ENCODE data around the gene HOXB1. TPM values are rescaled to one million over a fixed set of nuclear protein-coding genes. Genes with fewer than 3 reads are reported as not detected.
"Not testable (repeated sequence)": the region's sequence is repeated elsewhere in the genome, so short reads cannot be mapped to it uniquely, and the experiment has no call there.

Gene HOXB1
- total RNA-seq, 4 donors from 2014 or later = not detected

GRCh38 chr17:48484256-48484655 lies 46.6 kb downstream of the HOXB1 start:
- no peak for ATAC-seq
- H3K36me3 ChIP-seq = no peaks in the 10 kb centered on the region
- H3K4me3 ChIP-seq = no peak overlapping the region
- 73 to 83% methylated on average over 2 to 3 of the region's 3 CpGs for WGBS, 2 donors (ENCODE audit: low coverage in 1 of 2)
- no peaks in the 10 kb centered on the region for H3K27me3 ChIP-seq
- H3K4me1 ChIP-seq = no peaks in the 10 kb centered on the region
- no peaks in the 10 kb centered on the region for H3K9me3 ChIP-seq
- TF ChIP-seq CTCF (IDR thresholded peaks at IDR 0.05) (no peak), POLR2A (IDR thresholded peaks at IDR 0.05) (no peak), EP300 (IDR thresholded peaks at IDR 0.05) (no peak), POLR2AphosphoS5 (IDR thresholded peaks at IDR 0.05) (no peak)
- H3K27ac ChIP-seq = no peak overlapping the region

GRCh38 chr17:48483471-48484131 lies 47.2 kb downstream of the HOXB1 start:
- Histone ChIP-seq H3K27ac (no peak overlapping the region), H3K27me3 (no peaks in the 10 kb centered on the region), H3K9me3 (no peaks in the 10 kb centered on the region), H3K4me1 (no peaks in the 10 kb centered on the region), H3K4me3 (no peak overlapping the region), H3K36me3 (no peaks in the 10 kb centered on the region)
- 24 to 29% methylated on average over 1 to 3 of the region's 6 CpGs for WGBS, 2 donors (ENCODE audit: low coverage in 1 of 2)
- TF ChIP-seq POLR2A (IDR thresholded peaks at IDR 0.05) (no peak), POLR2AphosphoS5 (IDR thresholded peaks at IDR 0.05) (peak; percentile 93), EP300 (IDR thresholded peaks at IDR 0.05) (no peak)
- ATAC-seq = no peak

GRCh38 chr17:48483004-48483403 lies 47.8 kb downstream of the HOXB1 start:
- Histone ChIP-seq H3K27me3 (no peaks in the 10 kb centered on the region), H3K27ac (no peak overlapping the region), H3K4me3 (no peak overlapping the region), H3K9me3 (no peaks in the 10 kb centered on the region), H3K36me3 (no peaks in the 10 kb centered on the region), H3K4me1 (no peaks in the 10 kb centered on the region)
- TF ChIP-seq CTCF (IDR thresholded peaks at IDR 0.05) (no peak), EP300 (IDR thresholded peaks at IDR 0.05) (no peak), POLR2AphosphoS5 (IDR thresholded peaks at IDR 0.05) (no peak), POLR2A (IDR thresholded peaks at IDR 0.05) (no peak)
- WGBS, 2 donors (ENCODE audit: low coverage in 1 of 2) = 48 to 73% methylated on average over 2 to 3 of the region's 6 CpGs
- ATAC-seq = no peak

- not testable (repeated sequence) for H3K27ac ChIP-seq, H3K27me3 ChIP-seq, H3K4me3 ChIP-seq, ATAC-seq, H3K9me3 ChIP-seq, H3K36me3 ChIP-seq, H3K4me1 ChIP-seq
- 94% methylated on average over 4 of the region's 4 CpGs; no CpG with 5 or more reads in 1 of the 2 donors for WGBS, 2 donors (ENCODE audit: low coverage in 1 of 2)
Measured at GRCh38 chr17:48482301-48482700, 48.5 kb downstream of the HOXB1 start.

- TF ChIP-seq CTCF (IDR thresholded peaks at IDR 0.05) (no peak), POLR2AphosphoS5 (IDR thresholded peaks at IDR 0.05) (no peak), POLR2A (IDR thresholded peaks at IDR 0.05) (no peak), EP300 (IDR thresholded peaks at IDR 0.05) (no peak)
- Histone ChIP-seq H3K4me1 (no peaks in the 10 kb centered on the region), H3K27me3 (peaks cover 16% of the 10 kb centered on the region), H3K36me3 (no peaks in the 10 kb centered on the region), H3K4me3 (no peak overlapping the region), H3K9me3 (no peaks in the 10 kb centered on the region), H3K27ac (no peak overlapping the region)
- WGBS, 2 donors (ENCODE audit: low coverage in 1 of 2) = 41 to 51% methylated on average over 2 of the region's 2 CpGs
- ATAC-seq = no peak
Measured at GRCh38 chr17:48479014-48479402, 51.8 kb downstream of the HOXB1 start.

Small RNAs within 50 kb of the gene (small RNA-seq; reads per million reads assigned to genes)
- gene RF00019 = 0 reads per million in 4 donors

Other genes starting within 250 kb of the HOXB1 start
- 10 to 100 TPM in 1 of 4 donors, 1 to 10 TPM in 2, not detected in 1; 1.1 to 12.1 (median 1.8) TPM for gene SKAP1, start 100.8 kb downstream of the HOXB1 start, total RNA-seq
- gene HOXB2, start 14.1 kb upstream of the HOXB1 start, total RNA-seq = 10 to 100 TPM; 28.7 to 65.2 (median 38.8) TPM
- gene HOXB4, start 47.3 kb upstream of the HOXB1 start, total RNA-seq = 10 to 100 TPM in 1 of 4 donors, 1 to 10 TPM in 3; 3.0 to 12.9 (median 6.9) TPM
- gene HOXB3, start 59.2 kb upstream of the HOXB1 start, total RNA-seq = 10 to 100 TPM; 11.4 to 48.7 (median 24.2) TPM
- 1 to 10 TPM in 3 of 4 donors, under 1 TPM in 1; 0.27 to 2.7 (median 1.4) TPM for gene HOXB5, start 62.8 kb upstream of the HOXB1 start, total RNA-seq
- gene HOXB6, start 74.0 kb upstream of the HOXB1 start, total RNA-seq = 10 to 100 TPM in 1 of 4 donors, 1 to 10 TPM in 3; 4.9 to 40.1 (median 5.1) TPM
- 1 to 10 TPM in 3 of 4 donors, under 1 TPM in 1; 0.78 to 8.9 (median 3.0) TPM for gene HOXB7, start 80.0 kb upstream of the HOXB1 start, total RNA-seq
- gene HOXB8, start 84.3 kb upstream of the HOXB1 start, total RNA-seq = 1 to 10 TPM in 1 of 4 donors, under 1 TPM in 1, not detected in 2; 0.27 to 3.9 TPM
- not detected for gene HOXB9, start 95.3 kb upstream of the HOXB1 start, total RNA-seq
- not detected for gene PRAC1, start 191.5 kb upstream of the HOXB1 start, total RNA-seq
- gene PRAC2, start 192.2 kb upstream of the HOXB1 start, total RNA-seq = not detected
- not detected for gene HOXB13, start 197.7 kb upstream of the HOXB1 start, total RNA-seq